Stimulated activated CD4-positive, alpha-beta T cell treated with anti-CD3 and anti-CD28 coated beads, Interleukin-4, amount 100 ng/mL, for 4 hours (primary cell): ENCODE measurements around the gene BLOC1S1.
"Not testable (repeated sequence)": the region's sequence is repeated elsewhere in the genome, so short reads cannot be mapped to it uniquely, and the experiment has no call there.

Experiments used
- DNase-seq, 2 experiments: peaks; one replicate each; pipeline ENCODE4 v3.0.0-alpha.2; 2020

BLOC1S1 gene

GRCh38 chr12:55745361-55746173, 29.7 kb downstream of the BLOC1S1 start:
- DNase-seq: no peak

GRCh38 chr12:55746174-55746912, 30.5 kb downstream of the BLOC1S1 start:
- DNase-seq: no peak

GRCh38 chr12:55746913-55747231, 31.0 kb downstream of the BLOC1S1 start:
- no peak for DNase-seq

DNA sequence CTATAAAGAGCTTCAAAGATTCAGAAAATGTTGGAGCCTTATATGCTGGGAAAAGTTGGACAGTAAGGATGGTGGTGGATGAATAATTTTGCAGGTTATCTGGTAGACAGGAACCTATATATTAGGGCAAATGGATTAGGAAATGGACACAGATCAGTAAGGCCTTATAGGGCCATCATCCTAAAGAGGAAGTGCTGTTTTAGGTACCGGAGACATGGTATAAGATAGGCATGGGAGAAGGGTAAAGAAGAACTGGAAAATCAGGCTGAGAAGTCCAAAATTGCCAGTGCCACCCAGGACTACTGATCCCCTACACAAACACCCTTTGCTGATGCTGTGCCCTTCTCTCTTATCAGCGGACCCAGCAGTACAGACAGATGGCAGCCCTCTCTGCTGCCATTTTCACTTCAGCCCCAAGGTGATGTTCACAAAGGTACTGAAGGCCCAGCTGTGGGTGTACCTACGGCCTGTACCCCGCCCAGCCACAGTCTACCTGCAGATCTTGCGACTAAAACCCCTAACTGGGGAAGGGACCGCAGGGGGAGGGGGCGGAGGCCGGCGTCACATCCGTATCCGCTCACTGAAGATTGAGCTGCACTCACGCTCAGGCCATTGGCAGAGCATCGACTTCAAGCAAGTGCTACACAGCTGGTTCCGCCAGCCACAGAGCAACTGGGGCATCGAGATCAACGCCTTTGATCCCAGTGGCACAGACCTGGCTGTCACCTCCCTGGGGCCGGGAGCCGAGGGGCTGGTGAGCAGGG, 32.6 kb downstream of the BLOC1S1 start:
- no peak for DNase-seq

DNA sequence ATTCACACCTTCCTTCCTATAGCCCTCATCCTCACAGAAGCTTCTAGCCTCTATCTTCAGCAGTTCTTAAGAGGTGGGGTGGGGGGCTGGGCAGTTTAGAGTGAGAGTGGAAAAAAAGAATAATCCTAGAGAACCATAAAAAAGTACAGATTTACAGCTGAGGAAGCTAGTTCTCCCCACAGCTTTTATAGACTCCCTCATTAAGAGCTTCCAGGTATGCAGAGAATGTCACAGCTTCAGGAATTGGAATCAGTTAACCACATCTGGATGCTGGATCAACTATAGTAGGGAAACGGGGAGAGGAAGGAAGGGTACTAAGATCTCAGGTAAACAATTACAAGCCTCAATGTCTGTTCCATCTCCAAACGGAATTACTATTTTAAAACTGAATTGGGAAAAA, 39.4 kb downstream of the BLOC1S1 start:
- no peak for DNase-seq

- DNase-seq: no peak
Measured at GRCh38 chr12:55757701-55758100, 41.9 kb downstream of the BLOC1S1 start.

- DNase-seq: not testable (repeated sequence)
Measured at GRCh38 chr12:55758575-55758974, 42.7 kb downstream of the BLOC1S1 start.

DNA sequence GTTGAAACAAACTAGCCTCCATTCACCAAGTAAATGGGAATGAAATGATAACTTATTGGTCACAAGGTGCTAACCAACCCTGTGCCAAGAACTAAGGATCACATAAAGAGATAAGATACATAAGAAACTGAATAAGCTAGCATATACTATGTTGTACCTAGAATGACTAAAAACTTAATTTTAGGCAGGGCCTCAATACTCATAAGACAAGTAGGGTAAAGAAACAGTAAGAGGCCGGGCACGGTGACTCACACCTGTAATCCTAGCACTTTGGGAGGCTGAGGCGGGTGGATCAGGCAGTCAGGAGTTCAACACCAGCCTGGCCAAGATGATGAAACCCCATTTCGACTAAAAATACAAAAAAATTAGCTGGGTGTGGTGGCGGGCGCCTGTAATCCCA, 44.8 kb downstream of the BLOC1S1 start:
- DNase-seq: no peak

DNA sequence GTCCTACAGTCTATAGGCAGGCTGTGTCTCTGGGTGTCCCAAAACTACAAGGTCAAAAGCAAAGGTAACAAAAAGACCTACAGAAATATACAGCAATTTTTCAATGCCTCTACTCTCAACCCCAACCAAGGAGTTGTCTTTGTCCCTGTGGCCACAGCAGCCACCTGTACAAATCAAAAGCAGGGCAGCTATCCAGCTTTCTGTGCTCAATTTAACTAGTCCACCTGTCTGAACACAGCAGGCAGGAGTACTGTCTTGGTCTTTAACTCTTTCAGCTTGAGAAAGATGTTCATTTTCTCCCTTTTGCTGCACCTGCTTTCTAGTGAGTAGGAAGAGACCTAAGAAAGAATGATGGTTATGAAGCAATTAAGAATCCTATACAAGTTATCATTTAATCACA, 46.8 kb downstream of the BLOC1S1 start:
- no peak for DNase-seq

DNA sequence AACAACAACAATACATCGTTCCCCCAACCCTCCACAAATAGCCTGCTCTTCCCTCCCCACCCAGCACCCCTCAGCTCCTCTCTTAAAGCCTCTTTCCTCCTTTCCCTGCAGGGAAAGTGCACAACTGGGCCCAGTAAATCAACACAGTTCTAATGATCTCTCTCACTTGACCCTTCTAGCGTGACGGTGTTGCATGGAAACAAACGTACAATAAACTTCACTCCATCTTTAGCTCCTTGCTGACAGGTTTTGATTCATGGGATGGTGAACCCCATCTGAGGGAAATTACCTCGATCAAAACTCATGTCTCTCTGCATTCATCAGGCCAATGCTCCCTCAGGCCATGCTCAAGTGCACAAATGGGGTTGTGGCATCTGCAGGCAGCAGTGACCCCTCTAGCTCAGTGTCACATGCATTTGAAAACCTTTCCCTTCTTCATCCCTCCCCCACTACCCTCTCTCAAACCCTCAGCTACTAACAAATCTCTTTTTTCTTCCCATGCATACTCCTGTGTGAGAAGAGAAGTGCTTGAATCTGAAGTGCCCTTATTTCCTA, 50.0 kb downstream of the BLOC1S1 start:
- no peak for DNase-seq

GRCh38 chr12:55767156-55767555, 51.3 kb downstream of the BLOC1S1 start:
- no peak for DNase-seq
